ENCODE results near the gene SLC4A9.
"Not testable (repeated sequence)": the region's sequence is repeated elsewhere in the genome, so short reads cannot be mapped to it uniquely, and the experiment has no call there.

The SLC4A9 gene

GRCh38 chr5:140339636-140340035, 20.4 kb upstream of the SLC4A9 start:
- no peak for DNase-seq (ENCODE audit: low read depth)

- DNase-seq (ENCODE audit: low read depth): no peak
These were observed 19.3 kb upstream of the SLC4A9 start for GRCh38 chr5:140340605-140341121.

- no peak for DNase-seq (ENCODE audit: low read depth)
These were observed 18.4 kb upstream of the SLC4A9 start for GRCh38 chr5:140341591-140341990.

GRCh38 chr5:140342287-140342686, 17.7 kb upstream of the SLC4A9 start:
- DNase-seq (ENCODE audit: low read depth): no peak

GRCh38 chr5:140342896-140343295, 17.1 kb upstream of the SLC4A9 start:
- no peak for DNase-seq (ENCODE audit: low read depth)

- DNase-seq (ENCODE audit: low read depth): not testable (repeated sequence)
These were observed 16.1 kb upstream of the SLC4A9 start for GRCh38 chr5:140343849-140344248.

- DNase-seq (ENCODE audit: low read depth): no peak
These were observed 15.1 kb upstream of the SLC4A9 start for GRCh38 chr5:140344683-140345423.

GRCh38 chr5:140345919-140346347, 14.1 kb upstream of the SLC4A9 start:
- no peak for DNase-seq (ENCODE audit: low read depth)

- DNase-seq (ENCODE audit: low read depth): no peak
These were observed 13.4 kb upstream of the SLC4A9 start, which contains the start of gene HBEGF for GRCh38 chr5:140346348-140347221. Gene HBEGF, minus strand, starts transcription at chr5:140346603. Its CDS starts 275 bp downstream, at chr5:140346328.

GRCh38 chr5:140347360-140347759, 12.6 kb upstream of the SLC4A9 start:
- DNase-seq (ENCODE audit: low read depth): no peak

GRCh38 chr5:140348104-140348503, 11.9 kb upstream of the SLC4A9 start:
- no peak for DNase-seq (ENCODE audit: low read depth)

GRCh38 chr5:140349244-140349643, 10.8 kb upstream of the SLC4A9 start:
- DNase-seq (ENCODE audit: low read depth): peak; percentile 21

GRCh38 chr5:140351609-140352334, 8.2 kb upstream of the SLC4A9 start:
- DNase-seq (ENCODE audit: low read depth): peak; percentile 61

GRCh38 chr5:140355546-140355945, 4.4 kb upstream of the SLC4A9 start:
- DNase-seq (ENCODE audit: low read depth): no peak

GRCh38 chr5:140356853-140357725, 2.9 kb upstream of the SLC4A9 start:
- DNase-seq (ENCODE audit: low read depth): no peak

- peak; percentile 66 for DNase-seq (ENCODE audit: low read depth)
These were observed 2.3 kb upstream of the SLC4A9 start for GRCh38 chr5:140357726-140358093.

GRCh38 chr5:140358738-140359310, 1.2 kb upstream of the SLC4A9 start:
- peak; percentile 20 for DNase-seq (ENCODE audit: low read depth)

GRCh38 chr5:140360681-140361479, 886 bp downstream of the SLC4A9 start:
- DNase-seq (ENCODE audit: low read depth): no peak

GRCh38 chr5:140361901-140362300, 1.9 kb downstream of the SLC4A9 start:
- no peak for DNase-seq (ENCODE audit: low read depth)

GRCh38 chr5:140362311-140362710, 2.3 kb downstream of the SLC4A9 start:
- no peak for DNase-seq (ENCODE audit: low read depth)
